ENCODE data around the gene OR2W1.
A peak's percentile ranks its signal among the peaks of the same experiment; 100 is the strongest.

The OR2W1 gene

DNA sequence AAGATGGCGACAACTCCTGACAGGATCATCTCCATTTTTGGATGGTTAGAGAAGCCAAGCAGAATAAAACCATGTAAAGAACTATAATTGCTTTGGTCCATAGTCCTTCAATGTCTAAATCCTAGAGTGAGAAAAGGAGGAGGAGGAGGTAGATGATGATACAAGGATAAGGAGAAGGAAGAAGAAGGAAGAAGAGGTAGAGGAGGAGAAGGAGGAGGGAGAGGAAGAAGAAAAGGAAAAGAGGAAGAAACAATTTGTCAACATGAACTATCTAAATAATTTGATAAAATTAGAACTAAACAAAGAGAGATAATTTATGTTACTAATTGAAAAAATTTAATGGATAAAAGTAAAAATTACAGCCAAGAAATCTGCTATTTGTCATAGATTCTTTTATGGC, at the start of gene OR2W1:
OR2W1 (minus strand) TSS at position 101 of the 400 bp plus-strand sequence; CDS start at position 101, 0 bp downstream.
- H3K4me1 Mint-ChIP-seq: no peaks in the 10 kb centered on the region
- no peak within 1 kb of the TSS for H3K27ac Mint-ChIP-seq
- H3K36me3 Mint-ChIP-seq (ENCODE audit: low read depth): no peaks in the 10 kb centered on the region
- H3K4me3 Mint-ChIP-seq: no peak within 1 kb of the TSS
- peaks cover 41% of the 10 kb centered on the region for H3K27me3 Mint-ChIP-seq
- ATAC-seq: no peak
- DNase-seq: no peak
- peaks cover 5% of the 10 kb centered on the region for H3K9me3 Mint-ChIP-seq

- Mint-ChIP-seq H3K27ac (no peak overlapping the region), H3K27me3 (peaks cover 40% of the 10 kb centered on the region)
Observed at GRCh38 chr6:29092957-29093356, 48.0 kb upstream of the OR2W1 start.

DNA sequence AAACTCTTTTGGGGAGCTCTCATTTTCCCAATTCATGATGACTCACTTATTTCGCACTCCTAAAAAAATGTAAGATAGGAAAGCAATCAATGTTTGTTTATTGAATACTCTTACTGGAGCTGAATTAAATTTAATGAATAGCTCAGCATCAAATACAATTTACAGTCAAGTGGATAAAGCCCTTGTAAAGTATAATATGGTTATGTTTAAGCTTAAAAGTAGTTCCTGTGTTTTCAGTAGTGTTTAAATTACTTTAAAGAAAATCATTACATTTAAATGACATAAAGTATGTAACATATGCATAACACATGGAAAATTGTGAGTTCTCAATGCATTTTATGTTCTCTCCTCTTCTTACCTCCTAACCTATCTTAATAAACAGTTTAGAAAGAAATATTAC, 42.2 kb upstream of the OR2W1 start, which contains the start of gene OR2B3:
OR2B3 (minus strand) TSS at position 101 of the 400 bp plus-strand sequence; CDS start at position 36, 65 bp downstream.
- no peak within 1 kb of the TSS for H3K4me3 Mint-ChIP-seq
- H3K4me1 Mint-ChIP-seq: no peaks in the 10 kb centered on the region
- no peaks in the 10 kb centered on the region for H3K9me3 Mint-ChIP-seq
- no peak within 1 kb of the TSS for H3K27ac Mint-ChIP-seq
- H3K36me3 Mint-ChIP-seq (ENCODE audit: low read depth): no peaks in the 10 kb centered on the region
- ATAC-seq: no peak
- H3K27me3 Mint-ChIP-seq: peaks cover 32% of the 10 kb centered on the region
- DNase-seq: no peak

More at GRCh38 chr6:29092957-29093356, 48.0 kb upstream of the OR2W1 start:
- no peak overlapping the region for H3K4me3 Mint-ChIP-seq
- ATAC-seq (no peak), DNase-seq (no peak)
- no peaks in the 10 kb centered on the region for H3K4me1 Mint-ChIP-seq
- no peaks in the 10 kb centered on the region for H3K9me3 Mint-ChIP-seq
- no peaks in the 10 kb centered on the region for H3K36me3 Mint-ChIP-seq (ENCODE audit: low read depth)

GRCh38 chr6:29082457-29082856, 37.5 kb upstream of the OR2W1 start:
- no peak overlapping the region for H3K27ac Mint-ChIP-seq
- H3K27me3 Mint-ChIP-seq: peaks cover 13% of the 10 kb centered on the region
- DNase-seq (no peak), ATAC-seq (no peak)
- no peak overlapping the region for H3K4me3 Mint-ChIP-seq
- no peaks in the 10 kb centered on the region for H3K9me3 Mint-ChIP-seq
- no peaks in the 10 kb centered on the region for H3K4me1 Mint-ChIP-seq
- H3K36me3 Mint-ChIP-seq (ENCODE audit: low read depth): no peaks in the 10 kb centered on the region

GRCh38 chr6:29081312-29081711, 36.3 kb upstream of the OR2W1 start:
- H3K4me3 Mint-ChIP-seq: no peak overlapping the region
- no peak for ATAC-seq
- no peak overlapping the region for H3K27ac Mint-ChIP-seq

GRCh38 chr6:29079203-29079602, 34.2 kb upstream of the OR2W1 start:
- no peak overlapping the region for H3K27ac Mint-ChIP-seq
- no peaks in the 10 kb centered on the region for H3K4me1 Mint-ChIP-seq
- H3K4me3 Mint-ChIP-seq: no peak overlapping the region

More at GRCh38 chr6:29081312-29081711, 36.3 kb upstream of the OR2W1 start:
- DNase-seq: no peak
- no peaks in the 10 kb centered on the region for H3K4me1 Mint-ChIP-seq
- peaks cover 10% of the 10 kb centered on the region for H3K27me3 Mint-ChIP-seq
- H3K9me3 Mint-ChIP-seq: no peaks in the 10 kb centered on the region
- H3K36me3 Mint-ChIP-seq (ENCODE audit: low read depth): no peaks in the 10 kb centered on the region

DNA sequence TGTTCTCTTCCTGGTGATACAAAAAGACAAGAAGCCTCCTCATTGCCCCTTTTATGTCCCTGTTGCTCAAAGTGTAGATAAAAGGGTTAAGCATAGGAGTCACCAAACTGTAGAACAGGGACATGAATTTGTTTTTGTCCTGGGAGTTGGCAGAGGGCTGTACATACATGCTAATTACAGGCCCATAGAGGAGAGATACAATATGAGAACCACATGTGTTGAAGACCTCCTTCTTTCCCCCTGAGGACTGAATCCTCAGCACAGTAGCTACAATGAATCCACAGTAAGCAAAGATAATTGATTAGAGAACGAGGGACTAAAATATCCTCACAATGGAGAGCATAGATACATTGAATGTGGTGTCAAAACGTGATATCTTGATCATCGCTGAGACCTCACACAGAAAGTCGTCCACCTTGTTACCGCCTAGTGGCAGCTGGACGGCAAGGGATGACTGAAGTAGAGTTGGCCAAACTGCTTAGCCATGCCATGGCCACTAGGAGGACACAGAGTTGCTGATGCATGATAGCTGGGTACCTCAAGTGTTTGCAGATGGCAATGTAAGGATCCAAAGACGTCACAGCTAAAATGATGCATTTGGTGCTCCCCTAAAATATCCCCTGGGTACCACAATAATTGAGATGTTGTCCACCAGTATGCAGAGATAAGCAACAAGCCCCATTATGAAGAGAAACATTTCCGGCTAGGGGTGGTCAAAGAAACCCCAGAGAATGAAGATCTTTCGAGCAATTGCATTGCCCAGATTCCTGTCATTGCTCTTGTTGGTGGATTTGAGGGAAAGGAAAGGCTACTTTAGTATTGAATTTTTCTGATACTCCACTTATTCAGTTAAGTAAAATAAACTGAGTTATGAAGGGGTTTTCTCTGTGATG, 27.1 kb upstream of the OR2W1 start:
- ATAC-seq (no peak), DNase-seq (no peak)
- Mint-ChIP-seq H3K9me3 (peaks cover 5% of the 10 kb centered on the region), H3K36me3 (ENCODE audit: low read depth) (no peaks in the 10 kb centered on the region), H3K27ac (no peak overlapping the region), H3K27me3 (peaks cover 30% of the 10 kb centered on the region), H3K4me1 (no peaks in the 10 kb centered on the region), H3K4me3 (no peak overlapping the region)

More at GRCh38 chr6:29079203-29079602, 34.2 kb upstream of the OR2W1 start:
- peaks cover 8% of the 10 kb centered on the region for H3K27me3 Mint-ChIP-seq
- no peak for DNase-seq
- no peaks in the 10 kb centered on the region for H3K36me3 Mint-ChIP-seq (ENCODE audit: low read depth)
- H3K9me3 Mint-ChIP-seq: no peaks in the 10 kb centered on the region
- ATAC-seq: no peak

GRCh38 chr6:29051680-29052079, 6.7 kb upstream of the OR2W1 start:
- no peak for DNase-seq
- Mint-ChIP-seq H3K4me1 (no peaks in the 10 kb centered on the region), H3K27ac (no peak overlapping the region), H3K27me3 (peaks cover 24% of the 10 kb centered on the region), H3K4me3 (no peak overlapping the region), H3K9me3 (no peaks in the 10 kb centered on the region), H3K36me3 (ENCODE audit: low read depth) (no peaks in the 10 kb centered on the region)
- no peak for ATAC-seq

- Mint-ChIP-seq H3K27me3 (peaks cover 19% of the 10 kb centered on the region), H3K36me3 (ENCODE audit: low read depth) (no peaks in the 10 kb centered on the region), H3K4me1 (no peaks in the 10 kb centered on the region), H3K9me3 (no peaks in the 10 kb centered on the region), H3K27ac (no peak overlapping the region), H3K4me3 (no peak overlapping the region)
- ATAC-seq (no peak), DNase-seq (no peak)
Observed at GRCh38 chr6:29035951-29036350, 9.0 kb downstream of the OR2W1 start.

DNA sequence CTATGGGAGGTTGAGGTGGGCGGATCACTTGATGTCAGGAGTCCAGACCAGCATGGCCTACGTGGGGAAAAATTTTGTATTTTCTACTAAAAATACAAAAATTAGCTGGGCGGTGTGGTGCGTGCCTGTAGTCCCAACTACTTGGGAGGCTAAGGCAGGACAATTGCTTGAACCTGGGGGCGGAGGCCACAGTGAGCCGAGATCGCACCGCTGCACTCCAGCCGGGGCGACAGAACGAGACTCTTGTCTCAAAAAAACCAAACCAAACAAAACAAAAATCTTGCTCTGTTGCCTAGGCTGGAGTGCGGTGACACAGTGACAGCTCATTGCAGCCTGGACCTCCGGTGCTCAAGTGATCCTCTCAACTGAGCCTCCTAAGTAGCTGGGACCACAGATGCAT, 16.2 kb downstream of the OR2W1 start:
- Mint-ChIP-seq H3K36me3 (ENCODE audit: low read depth) (no peaks in the 10 kb centered on the region), H3K4me3 (no peak overlapping the region), H3K27me3 (peaks cover 26% of the 10 kb centered on the region), H3K9me3 (no peaks in the 10 kb centered on the region), H3K27ac (no peak overlapping the region), H3K4me1 (no peaks in the 10 kb centered on the region)
- ATAC-seq: no peak
- DNase-seq: no peak

GRCh38 chr6:29025927-29026585, 18.9 kb downstream of the OR2W1 start:
- DNase-seq (no peak), ATAC-seq (no peak)
- H3K27me3 Mint-ChIP-seq: peaks cover 41% of the 10 kb centered on the region
- no peaks in the 10 kb centered on the region for H3K36me3 Mint-ChIP-seq (ENCODE audit: low read depth)
- no peak overlapping the region for H3K4me3 Mint-ChIP-seq
- H3K9me3 Mint-ChIP-seq: no peaks in the 10 kb centered on the region
- H3K27ac Mint-ChIP-seq: no peak overlapping the region
- H3K4me1 Mint-ChIP-seq: no peaks in the 10 kb centered on the region

- DNase-seq (no peak), ATAC-seq (no peak)
- no peaks in the 10 kb centered on the region for H3K9me3 Mint-ChIP-seq
- peaks cover 32% of the 10 kb centered on the region for H3K27me3 Mint-ChIP-seq
- peaks cover 8% of the 10 kb centered on the region for H3K4me1 Mint-ChIP-seq
- no peaks in the 10 kb centered on the region for H3K36me3 Mint-ChIP-seq (ENCODE audit: low read depth)
- no peak overlapping the region for H3K4me3 Mint-ChIP-seq
- no peak overlapping the region for H3K27ac Mint-ChIP-seq
Observed at GRCh38 chr6:29021434-29021833, 23.5 kb downstream of the OR2W1 start.

- no peaks in the 10 kb centered on the region for H3K9me3 Mint-ChIP-seq
- no peaks in the 10 kb centered on the region for H3K36me3 Mint-ChIP-seq (ENCODE audit: low read depth)
- DNase-seq: no peak
- no peak overlapping the region for H3K4me3 Mint-ChIP-seq
- H3K4me1 Mint-ChIP-seq: peaks cover 15% of the 10 kb centered on the region
- peaks cover 27% of the 10 kb centered on the region for H3K27me3 Mint-ChIP-seq
- no peak for ATAC-seq
- no peak overlapping the region for H3K27ac Mint-ChIP-seq
Observed at GRCh38 chr6:29019629-29020028, 25.3 kb downstream of the OR2W1 start.

GRCh38 chr6:29017428-29017802, 27.6 kb downstream of the OR2W1 start:
- peaks cover 15% of the 10 kb centered on the region for H3K4me1 Mint-ChIP-seq
- DNase-seq (no peak), ATAC-seq (no peak)
- H3K9me3 Mint-ChIP-seq: no peaks in the 10 kb centered on the region
- H3K27me3 Mint-ChIP-seq: peaks cover 41% of the 10 kb centered on the region
- peak overlapping the region; percentile 85 for H3K4me3 Mint-ChIP-seq
- no peaks in the 10 kb centered on the region for H3K36me3 Mint-ChIP-seq (ENCODE audit: low read depth)
- H3K27ac Mint-ChIP-seq: no peak overlapping the region

Measured in activated naive CD8-positive, alpha-beta T cell treated with anti-CD3 and anti-CD28 coated beads, Interleukin-2, amount 50 U/mL, for 24 hours (primary cell).